HG02970 (cell line): ENCODE measurements around the gene CRYGA.
"Not testable (repeated sequence)": the region's sequence is repeated elsewhere in the genome, so short reads cannot be mapped to it uniquely, and the experiment has no call there.

Experiments
- ATAC-seq: cut with Tn5 transposase; IDR thresholded peaks from one replicate; pipeline ENCODE4 v1.9.1; 2021; ENCODE audit warnings: mild to moderate bottlenecking, moderate library complexity, moderate number of reproducible peaks; ENCODE audit not compliant: unreplicated experiment, low FRiP score

The CRYGA gene

GRCh38 chr2:208172125-208172524, 8.7 kb upstream of the CRYGA start:
- ATAC-seq, result no peak

GRCh38 chr2:208164951-208165755, 1.8 kb upstream of the CRYGA start:
- ATAC-seq, result no peak

GRCh38 chr2:208156439-208156838, 7.0 kb downstream of the CRYGA start:
- no peak for ATAC-seq

- no peak for ATAC-seq
These were observed 10.2 kb downstream of the CRYGA start for GRCh38 chr2:208153156-208153555.

DNA sequence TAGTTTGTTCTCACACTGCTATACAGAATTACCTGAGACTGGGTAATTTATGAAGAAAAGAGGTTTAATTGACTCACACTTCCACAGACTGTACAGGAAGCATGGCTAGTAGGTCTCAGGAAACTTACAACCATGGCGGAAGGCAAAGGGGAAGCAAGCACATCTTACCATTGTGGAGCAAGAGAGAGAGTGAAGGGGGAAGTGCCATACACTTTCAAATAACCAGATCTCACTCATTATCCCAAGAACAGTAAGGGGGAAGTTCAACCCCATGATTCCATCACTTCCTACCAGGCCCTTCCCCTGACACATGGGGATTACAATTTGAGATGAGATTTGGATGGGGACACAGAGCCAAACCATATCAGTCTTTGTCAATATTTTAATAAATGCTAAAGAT, 12.4 kb downstream of the CRYGA start:
- ATAC-seq, result no peak

DNA sequence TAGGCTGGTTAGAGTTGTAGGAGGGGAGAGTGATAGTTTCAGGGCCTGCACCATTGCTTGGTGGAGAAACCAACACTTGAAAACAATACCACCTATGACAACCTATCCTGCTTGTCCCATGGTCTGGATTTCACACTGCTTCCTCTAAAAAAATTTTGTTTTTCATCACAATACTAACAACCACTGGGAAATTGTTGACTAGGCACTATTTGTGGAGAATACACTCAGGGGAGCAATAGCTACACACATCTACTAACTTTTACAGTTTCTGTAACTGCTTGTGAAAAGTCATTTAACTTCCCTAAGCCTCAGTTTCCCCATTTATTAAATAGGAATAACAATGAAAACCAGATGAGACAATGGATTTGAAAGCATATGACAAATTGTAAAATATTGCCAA, 13.3 kb downstream of the CRYGA start:
- no peak for ATAC-seq

DNA sequence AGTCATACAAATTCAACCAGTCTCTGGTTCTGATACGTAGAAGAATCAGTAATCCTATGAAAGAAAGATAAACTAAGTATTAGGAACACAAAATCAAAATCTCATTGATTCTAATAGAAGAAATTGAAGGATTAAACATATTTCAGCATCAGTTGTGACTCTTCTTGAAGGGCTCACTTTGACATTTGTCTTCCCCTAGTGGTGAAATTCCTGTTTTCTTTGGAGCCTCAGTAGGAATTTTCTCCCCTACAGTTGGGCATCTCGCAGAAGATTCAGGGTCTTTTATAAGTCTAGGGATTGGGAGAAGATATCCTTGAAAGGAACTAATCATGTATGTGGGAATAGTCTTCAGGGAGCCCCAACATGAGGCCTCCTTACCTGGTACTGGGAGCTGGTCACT, 14.6 kb downstream of the CRYGA start:
- no peak for ATAC-seq

DNA sequence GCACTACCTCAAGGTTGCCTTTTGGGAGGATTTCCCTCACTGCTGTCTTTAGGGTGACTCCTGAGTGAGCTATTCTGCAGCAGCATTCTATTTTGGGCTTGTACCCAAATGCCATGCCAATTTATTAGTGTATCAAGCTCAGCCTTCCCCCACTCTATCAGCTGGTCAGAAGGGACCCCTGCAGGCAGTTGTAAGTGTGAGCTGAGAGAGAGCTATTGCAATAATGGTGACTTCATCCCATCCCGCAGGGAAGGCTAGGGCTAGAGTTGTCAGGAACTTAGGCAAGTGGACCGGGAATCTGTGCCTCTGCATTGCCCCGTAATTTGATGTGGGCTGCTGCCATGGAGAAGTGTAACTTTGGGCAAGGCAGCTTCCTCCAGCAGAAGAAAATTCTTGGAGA, 15.6 kb downstream of the CRYGA start:
- ATAC-seq, result no peak

DNA sequence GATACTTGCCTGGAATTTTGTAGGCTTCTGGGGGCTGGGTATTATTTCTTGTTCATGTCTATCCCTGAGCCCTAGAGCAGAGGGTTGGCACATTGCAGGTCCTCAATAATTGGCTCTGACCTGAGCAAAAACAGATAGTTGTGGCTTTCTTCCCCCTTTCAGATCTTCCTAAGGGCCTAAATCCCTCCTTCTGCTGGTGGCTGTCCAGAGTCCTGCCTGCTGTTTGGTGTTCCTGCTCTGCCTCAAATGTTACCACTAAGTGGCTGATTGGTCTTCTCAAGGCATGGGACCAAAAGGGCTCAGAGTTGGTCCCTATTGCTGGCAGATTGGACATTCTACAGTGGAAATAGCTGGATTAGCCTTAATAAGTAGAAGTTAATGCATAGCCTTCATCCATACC, 16.4 kb downstream of the CRYGA start:
- no peak for ATAC-seq

GRCh38 chr2:208146006-208146405, 17.4 kb downstream of the CRYGA start, which contains the start of gene CRYGB:
CRYGB (minus strand) TSS chr2:208146158; CDS start chr2:208146120, 38 bp downstream.
- ATAC-seq, result no peak

GRCh38 chr2:208142925-208143799, 20.2 kb downstream of the CRYGA start:
- no peak for ATAC-seq

GRCh38 chr2:208142240-208142924, 21.0 kb downstream of the CRYGA start:
- ATAC-seq, result no peak

DNA sequence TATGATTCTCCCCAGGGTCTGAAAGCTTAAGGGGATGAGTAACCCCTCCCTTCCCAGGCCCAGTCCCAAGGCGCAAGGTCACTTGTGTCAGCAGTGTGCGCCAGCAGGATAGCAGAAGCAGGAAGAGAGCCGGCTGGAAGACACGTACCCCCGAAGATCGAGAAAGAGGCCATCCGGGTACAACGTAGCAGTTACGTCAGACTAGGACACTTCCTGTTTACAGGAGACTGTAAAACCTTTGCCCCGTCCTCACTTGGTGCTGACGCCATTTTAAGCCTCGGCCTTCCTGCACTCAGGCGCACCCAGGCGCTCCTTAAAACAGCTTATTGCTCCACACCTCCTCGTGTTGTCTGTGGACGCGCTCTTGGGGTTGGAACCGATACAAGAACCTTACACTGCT, 23.9 kb downstream of the CRYGA start:
- ATAC-seq, result no peak

GRCh38 chr2:208138334-208138733, 25.1 kb downstream of the CRYGA start:
- not testable (repeated sequence) for ATAC-seq

DNA sequence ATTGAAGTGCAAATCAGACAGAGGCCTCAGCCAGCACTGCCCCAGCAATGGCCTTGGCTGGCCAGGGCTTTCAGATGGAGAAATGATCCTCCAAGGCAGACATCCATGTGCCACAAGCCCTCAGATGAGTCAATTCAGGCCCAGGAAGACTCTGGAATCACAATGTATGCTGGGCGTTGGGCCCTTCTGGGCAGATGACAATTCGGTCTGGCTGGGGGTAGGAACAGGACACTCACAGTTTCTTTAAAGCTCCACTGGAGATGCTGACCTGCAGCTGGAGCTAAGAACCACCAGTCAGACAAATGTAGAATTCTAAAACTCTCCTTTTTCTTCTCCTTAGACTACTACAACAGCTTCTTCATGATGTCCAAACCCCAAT, 26.7 kb downstream of the CRYGA start:
- no peak for ATAC-seq

- no peak for ATAC-seq
These were observed 27.3 kb downstream of the CRYGA start for GRCh38 chr2:208135794-208136715.

DNA sequence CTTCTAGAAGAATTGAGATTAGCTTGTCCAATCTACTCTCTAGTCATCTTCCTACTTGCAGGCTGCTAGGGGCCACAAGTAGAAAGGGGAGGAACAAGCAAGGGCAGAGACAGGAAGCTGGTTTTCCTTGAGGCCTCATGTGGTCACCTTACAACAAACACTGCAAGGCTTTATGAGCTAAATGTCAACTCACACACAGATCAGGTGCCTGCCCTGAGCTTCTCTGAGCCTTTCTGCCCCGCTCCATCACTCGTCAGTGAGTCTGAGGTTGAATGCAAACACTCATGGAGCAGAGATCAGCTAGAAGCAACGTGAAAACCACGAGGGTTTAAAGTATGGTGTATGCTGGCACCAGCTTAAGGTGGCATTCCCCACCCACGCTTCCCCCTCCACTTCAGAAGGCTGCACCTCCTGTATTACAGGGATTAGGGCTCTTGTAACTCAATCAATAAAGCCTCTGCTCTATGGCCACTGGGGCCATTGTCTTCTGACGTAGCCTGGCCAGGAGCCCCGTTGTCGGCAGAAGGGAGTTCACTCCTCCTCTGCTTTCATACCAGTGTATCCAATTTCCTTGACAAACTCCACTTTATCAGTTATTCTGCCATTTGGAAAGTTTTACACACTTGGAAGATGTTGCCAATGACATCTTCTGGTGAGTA, 28.3 kb downstream of the CRYGA start:
- no peak for ATAC-seq

DNA sequence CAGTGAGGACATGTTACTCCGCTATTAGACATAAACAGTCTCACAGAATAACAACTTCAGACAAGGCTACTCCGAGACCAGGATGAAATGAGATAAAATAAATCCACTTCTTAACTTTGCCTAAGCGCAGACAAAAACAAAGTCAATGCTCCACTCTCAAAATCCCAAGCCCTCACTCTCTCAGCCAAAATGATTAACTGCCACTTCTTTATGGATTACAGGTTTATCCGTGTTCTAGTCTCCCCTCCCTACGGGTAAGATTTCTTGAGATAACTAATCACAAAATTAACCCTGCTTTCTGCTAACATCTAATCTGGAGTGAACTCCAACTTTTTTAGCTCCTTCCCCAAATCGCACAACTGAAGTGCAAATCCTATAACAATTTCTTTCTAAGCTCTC, 32.7 kb downstream of the CRYGA start:
- ATAC-seq, result no peak
